Measurements from ENCODE around the gene ACTR8. TPM values are rescaled to one million over a fixed set of nuclear protein-coding genes. Genes with fewer than 3 reads are reported as not detected.
"Not testable (repeated sequence)": the region's sequence is repeated elsewhere in the genome, so short reads cannot be mapped to it uniquely, and the experiment has no call there.

The ACTR8 gene
- total RNA-seq: 16.8 and 18.9 TPM in 2 replicates

GRCh38 chr3:53881691-53882593, at the start of gene ACTR8:
Gene ACTR8 (minus strand): TSS chr3:53882152. CDS start chr3:53882101, 51 bp downstream.
- FAIRE-seq: no peak
- peaks cover 10% of the 10 kb centered on the region for H3K36me3 ChIP-seq (ENCODE audit: control insufficient read depth, insufficient read depth, low read length)

GRCh38 chr3:53927208-53927872, 45.4 kb upstream of the ACTR8 start:
- DNase-seq (ENCODE audit: low read depth); FAIRE-seq; H3K4me3 ChIP-seq (ENCODE audit: low read depth, low read length); H3K27me3 ChIP-seq (ENCODE audit: control insufficient read depth, insufficient read depth, low read length); H3K36me3 ChIP-seq (ENCODE audit: control insufficient read depth, insufficient read depth, low read length): not testable (repeated sequence)

More at GRCh38 chr3:53881691-53882593, at the start of gene ACTR8:
- DNase-seq (ENCODE audit: low read depth): peak; percentile 52
- TF ChIP-seq CTCF (IDR thresholded peaks at IDR 0.05; ENCODE audit: insufficient read depth, low read length, severe bottlenecking): peak; percentile 35
- H3K4me3 ChIP-seq (ENCODE audit: low read depth, low read length): peak within 1 kb of the TSS; percentile 96
- no peaks in the 10 kb centered on the region for H3K27me3 ChIP-seq (ENCODE audit: control insufficient read depth, insufficient read depth, low read length)

- no peak overlapping the region for H3K4me3 ChIP-seq (ENCODE audit: low read depth, low read length)
- TF ChIP-seq CTCF (IDR thresholded peaks at IDR 0.05; ENCODE audit: insufficient read depth, low read length, severe bottlenecking): peak; percentile 51
- FAIRE-seq (no peak), DNase-seq (ENCODE audit: low read depth) (peak; percentile 18)
- no peaks in the 10 kb centered on the region for H3K36me3 ChIP-seq (ENCODE audit: control insufficient read depth, insufficient read depth, low read length)
- no peaks in the 10 kb centered on the region for H3K27me3 ChIP-seq (ENCODE audit: control insufficient read depth, insufficient read depth, low read length)
Observed at GRCh38 chr3:53921296-53921695, 39.3 kb upstream of the ACTR8 start.

GRCh38 chr3:53919741-53920140, 37.8 kb upstream of the ACTR8 start:
- H3K4me3 ChIP-seq (ENCODE audit: low read depth, low read length): no peak overlapping the region
- H3K27me3 ChIP-seq (ENCODE audit: control insufficient read depth, insufficient read depth, low read length): no peaks in the 10 kb centered on the region
- no peaks in the 10 kb centered on the region for H3K36me3 ChIP-seq (ENCODE audit: control insufficient read depth, insufficient read depth, low read length)
- no peak for TF ChIP-seq CTCF (IDR thresholded peaks at IDR 0.05; ENCODE audit: insufficient read depth, low read length, severe bottlenecking)
- DNase-seq (ENCODE audit: low read depth) (no peak), FAIRE-seq (no peak)

- no peak for TF ChIP-seq CTCF (IDR thresholded peaks at IDR 0.05; ENCODE audit: insufficient read depth, low read length, severe bottlenecking)
- Histone ChIP-seq H3K27me3 (ENCODE audit: control insufficient read depth, insufficient read depth, low read length) (no peaks in the 10 kb centered on the region), H3K4me3 (ENCODE audit: low read depth, low read length) (no peak overlapping the region), H3K36me3 (ENCODE audit: control insufficient read depth, insufficient read depth, low read length) (no peaks in the 10 kb centered on the region)
- no peak for FAIRE-seq
- DNase-seq (ENCODE audit: low read depth): no peak
Observed at GRCh38 chr3:53913401-53913800, 31.4 kb upstream of the ACTR8 start.

GRCh38 chr3:53902711-53903110, 20.8 kb upstream of the ACTR8 start:
- TF ChIP-seq CTCF (IDR thresholded peaks at IDR 0.05; ENCODE audit: insufficient read depth, low read length, severe bottlenecking): no peak
- H3K4me3 ChIP-seq (ENCODE audit: low read depth, low read length): no peak overlapping the region
- no peaks in the 10 kb centered on the region for H3K27me3 ChIP-seq (ENCODE audit: control insufficient read depth, insufficient read depth, low read length)
- H3K36me3 ChIP-seq (ENCODE audit: control insufficient read depth, insufficient read depth, low read length): no peaks in the 10 kb centered on the region
- DNase-seq (ENCODE audit: low read depth): peak; percentile 59
- FAIRE-seq: no peak

Data from bronchial epithelial cell (primary cell).